ENCODE results near the gene BCL2L15.
"Not testable (repeated sequence)": the region's sequence is repeated elsewhere in the genome, so short reads cannot be mapped to it uniquely, and the experiment has no call there.

Gene BCL2L15

DNA sequence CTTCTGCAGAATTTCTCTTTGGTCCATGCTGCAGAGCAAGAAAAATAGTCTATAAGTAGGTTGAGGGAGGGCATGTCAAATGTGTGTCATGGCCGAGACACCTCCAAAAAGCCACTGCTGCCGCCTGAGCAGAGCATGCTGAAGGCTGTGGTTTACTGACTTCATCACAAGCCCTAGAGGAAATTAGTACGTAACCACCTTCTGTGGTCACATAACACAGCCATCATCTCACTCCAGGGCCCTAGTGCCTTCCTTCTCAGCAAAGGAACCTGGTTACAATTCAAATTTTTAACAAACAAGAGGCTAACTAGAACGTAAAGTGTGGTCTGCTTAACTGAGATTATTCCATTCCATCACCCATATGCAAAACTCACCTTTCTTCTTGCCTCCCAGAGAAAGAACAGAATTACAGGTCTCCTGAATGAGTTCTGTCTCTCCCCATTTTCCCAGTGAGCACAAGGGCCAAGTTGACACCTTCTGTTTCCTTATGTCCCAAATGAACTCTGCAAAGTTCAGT is 15.7 kb downstream of the BCL2L15 start, which contains the start of gene PTPN22:
PTPN22 (minus strand) TSS at position 116 of the 517 bp plus-strand sequence.
- DNase-seq (ENCODE audit: low read depth, low spot score), result no peak

DNA sequence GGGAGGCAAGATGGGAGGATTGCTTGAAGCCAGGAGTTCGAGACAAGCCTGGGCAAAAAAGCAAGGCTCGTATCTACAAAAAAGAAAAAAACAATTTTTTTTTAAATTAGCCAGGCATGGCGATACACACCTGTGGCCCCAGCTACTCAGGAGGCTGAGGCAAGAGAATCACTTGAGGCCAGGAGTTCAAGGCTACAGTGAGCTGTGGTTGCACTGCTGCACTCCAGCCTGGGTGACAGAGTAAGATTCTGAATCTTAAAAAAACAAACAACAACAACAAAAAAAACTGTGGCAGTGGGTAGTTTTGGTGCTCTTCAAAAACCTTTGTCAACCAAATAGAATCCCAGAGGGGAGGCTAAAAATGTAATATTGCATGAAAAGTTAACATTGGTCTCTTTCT is 16.6 kb downstream of the BCL2L15 start:
- DNase-seq (ENCODE audit: low read depth, low spot score), result no peak

DNA sequence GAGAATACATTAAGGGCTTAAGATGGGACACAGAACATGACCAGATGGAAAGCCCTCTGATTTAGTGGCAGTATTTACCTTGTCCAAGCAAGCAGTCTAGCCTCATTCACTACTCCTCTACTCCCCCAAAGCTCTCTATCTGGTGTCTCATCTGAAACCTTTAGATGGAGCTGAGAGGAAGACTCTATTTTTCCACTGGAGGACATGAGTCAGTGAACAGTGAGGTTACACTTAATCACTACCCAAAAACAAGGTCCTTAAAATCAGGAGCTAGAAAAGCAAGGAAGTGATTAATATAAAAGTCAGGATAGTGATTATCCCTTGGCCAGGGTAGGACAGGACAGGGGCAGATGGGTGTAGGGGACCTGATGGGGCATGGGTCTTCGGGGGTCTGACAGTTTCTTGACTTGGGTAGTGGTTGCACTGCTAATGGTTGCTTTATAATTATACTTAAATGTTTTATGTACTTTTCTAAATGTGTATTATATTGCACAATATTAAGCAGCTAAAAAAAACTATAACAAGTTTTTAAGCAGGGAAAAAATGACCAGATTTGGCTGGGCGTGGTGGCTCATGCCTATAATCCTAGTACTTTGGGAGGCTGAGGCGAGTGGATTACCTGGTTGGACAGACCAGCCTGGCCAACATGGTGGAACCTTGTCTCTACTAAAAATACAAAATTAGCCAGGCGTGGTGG is 18.8 kb downstream of the BCL2L15 start:
- DNase-seq (ENCODE audit: low read depth, low spot score), result no peak

DNA sequence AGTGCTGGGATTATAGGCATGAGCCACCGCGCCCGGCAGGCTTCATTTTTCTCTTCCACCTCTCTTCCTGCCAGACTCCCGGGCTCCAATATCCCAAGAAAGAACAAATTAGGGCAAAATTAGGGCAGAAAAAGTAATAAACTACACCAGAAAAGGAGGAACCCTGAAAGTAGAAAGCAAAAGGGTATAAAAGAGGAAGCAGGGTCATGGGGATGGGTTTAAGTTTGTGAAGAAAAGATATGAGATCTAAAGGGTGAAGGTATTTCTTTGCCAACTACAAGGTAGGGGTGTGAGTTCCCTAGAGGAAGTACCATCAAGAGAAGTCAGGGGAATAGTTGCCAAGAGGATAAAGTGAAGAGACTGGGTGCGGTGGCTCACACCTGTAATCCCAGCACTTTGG is 25.7 kb downstream of the BCL2L15 start:
- DNase-seq (ENCODE audit: low read depth, low spot score), result no peak

DNA sequence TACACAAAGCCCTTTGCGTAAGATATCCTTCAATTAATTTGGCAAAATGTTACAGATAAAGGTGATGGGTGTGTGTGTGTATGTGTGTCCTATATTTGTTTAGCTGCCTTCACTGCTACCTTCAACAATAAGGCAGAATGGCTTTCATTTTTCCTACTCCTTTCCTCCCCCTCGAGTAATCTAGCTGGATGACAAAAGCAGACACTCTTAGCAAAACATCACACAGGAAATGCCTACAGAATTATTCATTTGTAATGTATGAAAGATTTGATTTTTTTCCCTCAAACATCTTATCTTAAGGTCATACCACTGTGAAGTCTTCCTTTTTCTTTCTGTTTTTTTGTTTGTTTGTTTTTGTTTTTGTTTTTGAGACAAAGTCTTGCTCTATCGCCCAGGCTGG is 26.5 kb downstream of the BCL2L15 start:
- DNase-seq (ENCODE audit: low read depth, low spot score), result no peak

DNA sequence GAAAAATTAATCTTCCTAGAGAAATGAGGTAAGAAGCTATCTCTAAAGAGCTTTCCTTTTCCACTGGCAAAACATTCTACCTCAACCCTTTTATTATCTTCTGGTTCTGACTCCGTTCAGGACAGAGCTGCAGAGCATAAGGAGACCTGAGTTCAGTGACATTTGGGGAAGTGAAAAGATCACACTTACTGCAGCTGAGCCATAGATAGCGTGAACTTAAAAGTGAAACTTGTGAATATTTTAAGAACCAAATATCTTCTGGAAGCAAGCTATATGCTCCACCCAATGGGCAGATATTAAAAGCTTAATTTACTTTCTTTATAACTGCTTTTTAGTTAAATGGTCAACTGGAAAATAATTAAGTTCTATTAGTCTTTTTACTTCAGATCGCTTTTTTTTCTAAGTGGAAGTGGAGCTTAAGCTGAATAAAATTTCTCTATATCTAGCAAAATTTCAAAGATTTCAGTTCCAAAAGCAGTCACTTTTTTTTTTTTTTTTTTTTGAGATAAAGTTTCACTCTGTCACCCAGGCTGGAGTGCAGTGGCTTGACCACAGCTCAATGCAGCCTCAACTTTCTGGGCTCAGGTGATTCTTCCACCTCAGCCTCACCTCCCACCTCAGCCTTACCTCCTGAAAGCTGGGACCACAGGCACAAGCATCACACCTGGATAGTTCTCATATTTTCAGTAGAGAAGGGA is 27.8 kb downstream of the BCL2L15 start:
- no peak for DNase-seq (ENCODE audit: low read depth, low spot score)

DNA sequence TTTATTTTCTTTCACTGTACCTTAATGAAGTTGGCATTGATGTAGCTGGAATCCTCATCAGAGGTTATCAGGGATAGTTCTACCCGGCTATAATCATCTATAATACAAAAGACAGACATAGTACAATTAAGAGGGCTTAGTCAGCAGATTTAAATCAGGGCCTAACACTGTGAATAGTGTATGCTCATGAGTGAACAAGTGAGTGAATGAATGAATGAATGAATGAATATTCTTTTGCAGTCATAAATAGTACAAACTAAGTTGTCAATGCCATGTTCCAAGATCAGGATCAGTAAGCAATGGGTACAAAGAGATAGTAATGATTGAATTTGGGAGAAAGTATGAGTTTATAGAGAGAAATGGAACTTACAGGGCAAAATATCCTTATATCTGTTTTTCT is 28.4 kb downstream of the BCL2L15 start:
- no peak for DNase-seq (ENCODE audit: low read depth, low spot score)

DNA sequence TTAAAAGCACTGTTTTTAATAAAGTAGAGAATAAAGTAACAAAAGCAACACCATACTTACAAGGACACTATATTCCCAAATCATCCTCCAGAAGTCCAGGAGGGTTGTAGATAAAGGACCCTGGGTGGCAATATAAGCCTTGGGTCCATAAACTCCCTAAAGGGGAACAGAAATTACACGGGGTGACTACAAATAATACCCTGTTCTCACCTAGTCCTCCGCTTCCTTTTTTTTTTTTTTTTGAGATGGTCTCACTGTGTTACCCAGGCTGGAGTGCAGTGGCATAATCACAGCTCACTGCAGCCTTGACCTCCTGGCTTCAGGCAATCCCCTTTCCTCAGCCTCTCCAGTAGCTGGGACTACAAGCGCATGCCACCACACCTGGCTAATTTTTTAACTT is 29.0 kb downstream of the BCL2L15 start:
- DNase-seq (ENCODE audit: low read depth, low spot score), result no peak

DNA sequence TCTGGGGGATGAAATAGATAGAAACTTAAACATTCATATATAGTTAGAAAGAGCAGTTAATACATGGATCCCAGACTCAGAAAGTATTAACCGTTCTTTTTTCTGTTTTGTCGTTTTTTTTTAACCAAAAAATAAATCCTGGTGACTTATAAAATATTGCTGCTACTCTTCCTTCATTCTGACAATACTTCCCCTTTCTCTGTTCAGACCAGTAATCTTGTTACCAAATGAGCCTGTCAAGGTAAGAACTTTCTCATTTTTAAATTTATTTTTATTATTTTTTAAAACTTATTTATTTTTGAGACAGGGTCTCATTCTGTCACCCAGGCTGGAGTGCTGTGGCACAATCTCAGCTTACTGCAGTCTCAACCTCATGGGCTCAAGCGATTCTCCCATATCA is 29.6 kb downstream of the BCL2L15 start:
- no peak for DNase-seq (ENCODE audit: low read depth, low spot score)

DNA sequence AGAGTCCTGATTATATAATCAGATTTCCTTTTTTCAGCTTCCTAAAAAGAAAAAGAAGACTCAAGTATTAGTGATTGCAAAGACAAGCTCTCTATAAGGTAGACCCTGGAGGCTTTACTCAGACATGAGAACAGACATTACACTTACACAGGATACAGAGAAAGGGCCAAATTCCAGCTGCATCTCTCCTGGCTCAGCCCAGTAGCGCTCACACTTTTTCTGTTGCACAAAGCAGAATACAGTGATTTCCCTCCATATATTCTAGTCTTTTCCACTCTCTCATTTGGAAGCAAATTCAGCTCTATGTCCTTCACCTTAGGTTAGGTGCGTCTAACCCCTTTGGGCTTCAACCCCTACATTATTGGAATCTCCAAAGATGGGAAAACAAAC is 31.0 kb downstream of the BCL2L15 start:
- no peak for DNase-seq (ENCODE audit: low read depth, low spot score)

DNA sequence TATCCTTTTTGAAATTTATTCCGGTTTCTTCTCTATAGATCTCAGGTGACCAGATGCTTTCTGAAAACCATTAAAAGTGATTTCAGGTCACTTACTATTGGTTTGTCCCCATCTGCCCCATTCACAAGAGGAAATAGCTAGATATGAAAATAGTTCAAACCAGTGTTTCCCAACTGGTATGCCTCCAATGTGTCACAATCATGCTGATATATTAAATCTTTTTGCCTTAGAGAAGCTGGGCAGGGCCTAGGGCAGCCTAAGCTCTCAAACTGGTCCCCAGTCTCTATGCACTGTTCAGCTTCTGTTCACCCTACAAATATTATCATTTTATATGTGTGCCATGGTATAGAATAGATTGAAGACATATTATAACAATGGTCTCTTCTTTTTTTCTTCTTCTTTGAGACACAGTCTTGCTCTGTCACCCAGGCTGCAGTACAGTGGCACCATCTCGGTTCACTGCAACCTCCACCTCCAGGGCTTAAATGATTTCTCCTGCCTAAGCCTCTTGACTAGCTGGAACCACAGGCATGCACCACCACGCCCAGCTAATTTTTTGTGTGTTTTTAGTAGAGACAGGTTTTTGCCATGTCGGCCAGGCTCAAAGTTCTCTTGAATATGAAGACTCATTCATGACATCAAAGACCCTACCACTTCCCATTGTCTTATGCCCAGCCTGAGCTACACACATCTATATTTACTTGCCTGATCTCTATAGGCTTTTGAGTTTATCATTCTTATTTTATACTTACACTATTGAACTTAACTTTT is 31.6 kb downstream of the BCL2L15 start:
- DNase-seq (ENCODE audit: low read depth, low spot score), result no peak

DNA sequence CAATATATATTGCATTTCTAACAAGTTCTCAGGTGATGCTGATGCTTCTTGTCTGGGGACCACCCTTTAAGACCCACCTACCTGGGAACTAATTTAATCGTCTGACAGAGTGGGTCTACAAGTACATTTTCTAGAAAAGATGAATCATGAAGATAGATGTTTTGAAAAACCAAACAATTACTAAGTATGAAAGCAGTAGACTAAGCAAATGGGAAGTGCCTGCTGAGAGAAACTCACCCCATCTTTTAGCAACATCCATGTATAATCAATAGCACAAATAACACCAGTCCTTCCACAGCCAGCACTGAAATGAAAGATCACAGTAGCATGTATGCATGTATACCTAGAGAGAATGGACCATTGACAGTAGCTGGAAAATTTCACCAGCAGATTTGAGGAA is 33.1 kb downstream of the BCL2L15 start:
- no peak for DNase-seq (ENCODE audit: low read depth, low spot score)

DNA sequence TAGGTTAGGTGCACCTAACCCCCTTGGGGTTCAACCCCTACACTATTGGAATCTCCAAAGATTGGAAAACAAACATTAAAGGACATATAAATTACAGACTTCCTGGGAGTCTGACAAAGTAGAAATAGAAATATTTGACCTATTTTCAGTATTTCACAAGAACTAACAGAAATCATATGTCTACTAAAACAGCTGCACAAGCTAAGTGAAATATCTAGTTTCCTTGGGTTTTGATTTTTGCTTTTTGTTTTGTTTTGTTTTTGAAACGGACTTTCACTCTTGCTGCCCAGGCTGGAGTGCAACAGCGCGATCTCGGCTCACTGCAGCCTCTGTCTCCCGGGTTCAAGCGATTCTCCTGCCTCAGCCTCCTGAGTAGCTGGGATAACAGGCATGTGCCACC is 34.7 kb downstream of the BCL2L15 start:
- not testable (repeated sequence) for DNase-seq (ENCODE audit: low read depth, low spot score)

DNA sequence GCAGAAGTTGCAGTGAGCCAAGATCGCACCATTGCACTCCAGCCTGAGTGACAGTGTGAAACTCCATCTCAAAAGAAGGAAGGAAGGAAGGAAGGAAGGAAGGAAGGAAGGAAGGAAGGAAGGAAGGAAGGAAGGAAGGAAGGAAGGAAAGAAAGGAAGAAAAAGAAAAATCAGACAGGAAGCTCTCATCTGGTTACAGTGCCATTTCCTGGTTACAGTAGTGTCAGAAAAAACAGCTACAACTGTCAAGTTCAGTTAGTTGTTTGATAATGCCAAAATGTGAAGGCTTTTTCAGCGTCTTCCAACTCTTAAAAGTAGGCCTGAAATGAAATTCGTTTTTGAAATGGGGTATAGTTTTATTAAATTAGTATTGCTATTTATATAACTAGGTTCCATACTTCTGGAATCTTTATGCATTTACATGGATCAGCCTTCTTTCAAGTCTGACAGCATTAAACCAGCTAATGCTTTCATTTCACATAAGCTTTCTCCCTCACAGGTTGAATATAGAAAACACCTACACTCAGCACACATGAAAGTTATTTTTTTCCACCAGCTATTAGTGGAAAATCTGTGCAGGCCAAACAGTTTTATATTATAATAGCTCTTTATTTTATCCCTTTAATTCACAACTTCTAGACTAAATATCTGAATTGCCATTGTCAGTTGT is 37.1 kb downstream of the BCL2L15 start:
- DNase-seq (ENCODE audit: low read depth, low spot score), result no peak

DNA sequence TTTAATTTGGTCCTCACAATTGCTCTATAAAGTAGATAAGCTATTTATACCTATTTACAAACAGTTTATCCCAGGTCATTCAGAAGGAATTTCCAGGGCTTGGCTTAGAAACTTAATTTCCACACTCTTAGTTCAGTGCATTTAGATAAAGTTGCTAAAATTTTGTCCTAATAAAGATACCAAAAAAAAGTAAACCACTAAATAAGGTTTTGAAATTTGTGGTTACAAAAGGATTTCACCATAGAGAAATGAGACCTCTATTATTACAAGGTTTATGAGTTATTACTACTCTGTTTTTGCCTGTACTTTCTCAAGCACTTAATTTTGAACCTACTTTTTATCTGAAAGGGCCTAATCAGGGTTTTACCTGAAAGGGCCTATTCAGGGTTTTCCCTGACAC is 38.3 kb downstream of the BCL2L15 start:
- no peak for DNase-seq (ENCODE audit: low read depth, low spot score)

DNA sequence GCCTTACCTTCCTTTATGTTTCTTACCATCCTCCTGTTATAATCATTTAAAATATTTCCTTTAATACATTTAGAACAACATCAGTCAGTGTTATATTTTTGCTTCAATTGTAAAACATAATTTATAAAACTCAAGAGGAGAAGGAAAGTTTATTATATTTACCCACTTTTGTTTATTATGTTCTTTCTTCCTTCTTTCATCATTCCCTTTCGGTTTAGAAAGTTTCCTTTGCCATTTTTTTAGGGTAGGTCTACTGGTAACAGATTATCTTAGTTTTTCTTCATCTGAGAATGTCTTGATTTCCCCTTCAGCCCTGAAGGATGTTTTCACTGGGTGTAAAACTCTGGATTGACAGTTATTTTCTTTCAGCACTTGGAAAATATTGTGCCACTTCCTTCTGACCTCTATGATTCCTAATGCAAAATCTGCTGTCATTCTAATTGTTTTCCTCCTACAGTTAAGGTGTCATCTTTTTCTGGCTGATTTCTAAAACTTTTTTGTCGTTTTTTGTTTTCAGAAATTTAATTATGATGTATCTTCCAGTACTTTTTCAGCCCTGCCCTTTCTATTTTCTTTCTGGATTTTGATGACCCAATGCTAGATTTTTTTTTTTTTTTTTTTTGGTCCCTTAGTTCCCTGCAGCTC is 40.9 kb downstream of the BCL2L15 start:
- no peak for DNase-seq (ENCODE audit: low read depth, low spot score)

DNA sequence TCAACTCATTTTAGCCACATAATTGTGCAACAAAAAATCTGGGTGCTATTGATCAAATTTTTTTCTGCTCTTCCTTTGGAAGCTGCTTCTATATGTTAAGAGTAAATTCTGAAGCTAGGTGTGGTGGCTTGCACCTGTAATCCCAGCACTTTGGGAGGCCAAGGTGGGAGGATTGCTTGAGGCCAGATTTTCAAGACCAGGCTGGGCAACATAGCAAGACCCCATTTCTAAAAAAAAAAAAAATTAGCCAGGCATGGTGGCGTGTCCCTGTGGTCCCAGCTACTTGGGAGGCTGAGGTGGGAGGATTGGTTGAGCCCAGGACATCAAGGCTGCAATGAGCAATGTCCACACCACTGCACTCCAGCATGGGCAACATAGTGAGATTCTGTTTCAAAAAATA is 50.8 kb downstream of the BCL2L15 start:
- DNase-seq (ENCODE audit: low read depth, low spot score), result no peak

DNA sequence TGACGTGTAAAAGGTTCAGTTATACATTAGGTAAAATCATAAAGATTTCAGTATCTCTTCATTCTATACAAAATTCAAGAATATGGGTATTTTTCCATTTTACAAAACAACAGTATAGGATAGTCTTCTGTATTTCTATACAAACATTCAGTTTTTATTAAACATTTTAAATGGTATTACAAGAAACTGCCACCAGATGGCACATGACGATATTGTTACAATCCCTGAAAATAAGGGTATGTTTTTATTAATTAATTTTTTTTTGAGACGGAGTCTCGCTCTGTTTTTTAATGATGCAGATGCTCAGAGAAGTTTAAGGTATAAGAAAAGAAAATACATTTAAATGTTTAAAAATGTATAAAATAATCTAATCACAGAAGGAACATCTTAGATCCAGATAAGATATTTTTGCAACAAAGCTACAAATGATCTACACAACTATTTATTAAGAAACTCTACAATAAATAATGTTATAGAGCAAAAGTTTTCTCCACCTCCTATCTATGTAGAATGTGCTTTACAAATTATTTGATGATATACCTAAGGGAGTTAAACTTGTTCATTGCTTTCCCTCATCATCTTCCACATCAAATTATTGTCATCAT is 51.6 kb downstream of the BCL2L15 start:
- DNase-seq (ENCODE audit: low read depth, low spot score), result no peak

DNA sequence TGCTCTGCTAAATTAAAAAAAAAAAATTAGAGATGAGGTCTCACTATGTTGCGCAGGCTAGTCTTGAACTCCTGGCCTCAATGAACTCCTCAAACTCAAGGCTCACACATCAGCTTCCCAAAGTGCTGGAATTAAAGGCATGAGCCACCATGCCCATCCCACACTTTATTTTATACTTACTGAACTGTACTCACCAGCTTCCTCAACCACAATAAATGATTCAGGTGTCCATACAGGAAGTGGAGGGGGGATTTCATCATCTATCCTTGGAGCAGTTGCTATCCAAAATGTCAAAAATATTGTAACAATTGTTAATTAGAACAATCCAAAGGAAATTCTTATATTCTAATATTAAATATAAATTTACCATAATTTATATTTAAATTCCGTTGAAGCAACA is 52.7 kb downstream of the BCL2L15 start:
- no peak for DNase-seq (ENCODE audit: low read depth, low spot score)
